Sigmoid colon (tissue), 4 donors: ENCODE measurements around the gene ARIH1.

Experiments used
- CTCF ChIP-seq, 4 experiments: fragments of 450-650 bp in 3 of 4; fragments of 200-600 bp in 1 of 4; IDR thresholded peaks; one replicate each; pipeline ENCODE4 v1.5.1; 2016 to 2019; ENCODE audit warnings: antibody characterized with exemption in 4 of 4, mild to moderate bottlenecking in 3 of 4, moderate library complexity in 2 of 4
- EP300 ChIP-seq, 4 donors: sonication (generic); formaldehyde crosslinking; IDR thresholded peaks; one replicate each; pipeline ENCODE4 v1.6.1; 2017; ENCODE audit warnings: antibody characterized with exemption in 4 of 4
- POLR2A ChIP-seq, 2 donors: fragments of 450-650 bp; IDR thresholded peaks; one replicate each; pipeline ENCODE4 v1.6.1; 2016; ENCODE audit warnings: antibody characterized with exemption in 2 of 2, mild to moderate bottlenecking in 2 of 2, moderate library complexity in 2 of 2
- POLR2AphosphoS5 ChIP-seq, 4 donors: sonication (generic); formaldehyde crosslinking; IDR thresholded peaks; one replicate each; pipeline ENCODE4 v1.6.1; 2017; ENCODE audit warnings: antibody characterized with exemption in 4 of 4

DNA sequence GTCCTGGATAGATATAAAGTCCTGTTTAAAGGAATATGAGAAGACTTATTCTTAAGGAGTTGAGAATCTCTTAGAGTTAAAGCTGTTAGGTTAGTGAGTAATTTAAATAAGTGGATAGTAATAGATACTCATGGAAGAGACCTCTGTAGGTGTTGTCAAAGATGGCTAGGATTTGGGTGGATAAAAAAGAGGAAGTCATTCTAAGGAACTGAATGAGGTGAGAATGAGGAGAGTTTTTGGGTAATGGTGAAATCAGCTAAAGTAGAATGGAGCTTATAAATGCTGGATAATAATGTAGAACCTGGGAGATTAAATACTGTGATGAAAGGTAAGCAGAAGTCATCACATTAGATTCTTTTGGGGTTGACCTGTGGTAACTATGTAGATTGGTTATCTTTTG is 8.1 kb downstream of the ARIH1 start:
- no peak for TF ChIP-seq CTCF (IDR thresholded peaks at IDR 0.05)
- no peak for TF ChIP-seq POLR2AphosphoS5 (IDR thresholded peaks at IDR 0.05)
- no peak for TF ChIP-seq EP300 (IDR thresholded peaks at IDR 0.05)
- no peak for TF ChIP-seq POLR2A (IDR thresholded peaks at IDR 0.05)
